GM20431 (cell line): ENCODE results near the gene DNAJC24.

Experiments used
- in situ Hi-C: fragments of 300-500 bp; cut with MseI, MboI; formaldehyde crosslinking; loops from one replicate; pipeline ENCODE4 v1.15.0; 2020; ENCODE audit warnings: low sequenced_read_pairs; ENCODE audit not compliant: unreplicated experiment

Gene DNAJC24

GRCh38 chr11:31478223-31478590 lies 108.5 kb downstream of the DNAJC24 start:
- in situ Hi-C loops: loop anchor here (25.0 kb wide), 1 partner anchor 484 kb away; no protein-coding TSS in a partner anchor

DNA sequence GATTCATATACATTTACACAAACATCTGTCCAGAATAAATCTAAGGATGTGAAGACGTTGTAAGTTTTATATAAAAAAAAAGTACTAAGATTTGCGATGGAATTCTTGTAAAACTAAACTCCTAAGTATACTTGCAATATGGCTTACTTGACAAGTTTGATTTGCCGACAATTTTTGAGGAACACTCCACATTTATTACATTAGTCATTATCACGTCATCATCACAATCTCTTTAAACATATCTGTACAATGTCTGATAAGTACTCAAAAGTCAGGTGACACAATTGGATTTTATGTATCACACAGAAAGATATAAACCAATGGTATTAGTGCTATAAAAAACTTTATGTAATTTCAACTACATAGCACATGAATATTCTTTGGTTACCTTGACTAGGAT lies 109.4 kb downstream of the DNAJC24 start:
- in situ Hi-C loops: loop anchor here (25.0 kb wide), 1 partner anchor 483 kb away; no protein-coding TSS in a partner anchor

DNA sequence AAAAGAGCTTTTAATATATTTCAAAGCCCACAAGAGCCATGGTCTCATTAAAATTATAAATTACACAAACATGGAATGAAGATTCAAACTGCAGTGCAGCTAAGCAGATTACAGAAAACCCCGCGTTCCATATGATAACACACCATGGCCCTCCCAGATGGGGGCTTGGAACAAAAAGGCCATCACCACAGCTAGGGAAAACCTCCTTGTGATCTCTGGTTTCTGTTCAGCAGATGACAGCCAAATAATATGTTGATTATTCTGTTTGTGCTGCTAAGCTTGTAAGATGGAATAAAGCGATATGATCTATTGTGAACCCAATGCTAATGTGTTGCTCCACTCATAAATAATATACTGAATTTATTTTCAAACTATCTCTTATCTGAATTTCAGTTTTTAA lies 111.3 kb downstream of the DNAJC24 start:
- in situ Hi-C loops: loop anchor here (25.0 kb wide), 1 partner anchor 481 kb away; no protein-coding TSS in a partner anchor
